Measurements from ENCODE around the gene SLC6A16. TPM values are rescaled to one million over a fixed set of nuclear protein-coding genes. Genes with fewer than 3 reads are reported as not detected.

Gene SLC6A16
- total and polyA plus RNA-seq, 2 of the 8 experiments (the other 6 are each of a cell fraction or from before 2014, with no cell fraction given): 1.1 to 1.5 TPM

DNA sequence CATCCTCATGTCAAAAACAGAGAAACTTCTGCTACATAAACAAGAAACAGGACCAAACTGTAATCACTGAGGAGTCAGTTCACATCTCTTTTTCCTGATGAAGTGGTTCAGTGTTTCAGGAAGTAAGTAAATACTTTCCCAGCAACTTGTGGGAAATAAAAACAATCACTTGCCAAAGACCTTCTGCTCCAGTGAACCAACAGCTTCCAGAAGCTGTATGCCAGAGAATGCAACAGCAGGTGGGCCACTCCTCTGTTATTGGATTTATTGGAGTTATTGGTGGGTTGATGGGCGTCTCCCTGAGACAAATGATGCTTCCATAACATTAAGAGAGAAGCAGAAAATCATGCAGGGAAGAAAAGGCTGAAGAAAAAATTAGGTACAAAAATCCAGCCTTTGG, 9.9 kb downstream of the SLC6A16 start:
- Histone ChIP-seq H3K4me2 (ENCODE audit: insufficient read depth in 1 of 2, low read depth in 2 of 2, low read length in 2 of 2) (no peak overlapping the region), H3K4me1 (replicated peaks in 1 of 4; ENCODE audit: control insufficient read depth in 3 of 4, insufficient read depth in 4 of 4, low read length in 3 of 4) (no peaks in the 10 kb centered on the region), H3K79me2 (ENCODE audit: control insufficient read depth in 1 of 2, insufficient read depth in 2 of 2, low read length in 2 of 2) (no peaks in the 10 kb centered on the region), H3K27me3 (replicated peaks in 1 of 4; ENCODE audit: control insufficient read depth in 3 of 4, extremely low read depth in 1 of 4, insufficient read depth in 3 of 4, low read length in 3 of 4) (no peaks in the 10 kb centered on the region), H3K36me3 (ENCODE audit: control insufficient read depth in 2 of 4, insufficient read depth in 4 of 4, low read length in 3 of 4) (no peaks in the 10 kb centered on the region; a peak in 2 of 8 replicates), H3K4me3 (ENCODE audit: extremely low read depth in 1 of 4, insufficient read depth in 2 of 4, low read depth in 3 of 4, low read length in 4 of 4) (no peak overlapping the region), H3K18ac (ENCODE audit: extremely low read depth, low read length) (no peak overlapping the region), H2BK15ac (ENCODE audit: low read length) (no peak overlapping the region), H3K9ac (replicated peaks in 1 of 4; ENCODE audit: extremely low read depth in 1 of 4, low read depth in 3 of 4, low read length in 3 of 4) (no peak overlapping the region), H3K56ac (replicated peaks; ENCODE audit: insufficient read length, low read depth, low read length) (no peak overlapping the region), H2BK12ac (ENCODE audit: low read depth, low read length) (no peak overlapping the region), H4K91ac (replicated peaks; ENCODE audit: insufficient read length, low read length) (no peak overlapping the region), H3K9me3 (ENCODE audit: insufficient read depth in 2 of 2, low read depth in 1 of 2, low read length in 1 of 2) (peaks cover 0 to 9% of the 10 kb centered on the region in 2 experiments; a peak in 1 of 4 replicates), H3K23me2 (ENCODE audit: low read depth, low read length) (no peaks in the 10 kb centered on the region), H4K8ac (ENCODE audit: extremely low read depth, insufficient read depth, low read length) (no peak overlapping the region), H3K4ac (replicated peaks; ENCODE audit: insufficient read length, low read depth, low read length) (no peak overlapping the region), H2BK120ac (replicated peaks; ENCODE audit: low read depth, low read length) (no peak overlapping the region), H3K14ac (ENCODE audit: insufficient read length) (no peak overlapping the region), H3K27ac (ENCODE audit: low read depth, low read length) (no peak overlapping the region), H3K79me1 (ENCODE audit: low read depth, low read length) (no peaks in the 10 kb centered on the region), H2AK5ac (ENCODE audit: low read depth, low read length) (no peak overlapping the region), H3K23ac (ENCODE audit: insufficient read length) (no peak overlapping the region), H2BK5ac (ENCODE audit: low read depth, low read length) (no peak overlapping the region), H2AFZ (ENCODE audit: low read length) (no peak overlapping the region), H4K5ac (ENCODE audit: insufficient read length, low read depth, low read length) (no peak overlapping the region), H2BK20ac (ENCODE audit: low read length) (no peak overlapping the region), H4K20me1 (replicated peaks in 1 of 2; ENCODE audit: control insufficient read depth in 1 of 2, insufficient read depth in 2 of 2, low read length in 2 of 2) (no peaks in the 10 kb centered on the region)
- WGBS, 2 experiments (ENCODE audit: extremely low coverage in 1 of 2, insufficient coverage in 1 of 2, insufficient read length in 1 of 2, insufficient replicate concordance in 2 of 2, low coverage in 1 of 2, low lambda C conversion rate in 2 of 2, missing lambda C conversion rate in 1 of 2): 71% methylated on average over 1 of the region's 1 CpG; no CpG with 5 or more reads in 1 of the 2 experiments
- TF ChIP-seq HDAC2 (IDR thresholded peaks at IDR 0.05; ENCODE audit: borderline replicate concordance in 1 of 2, low read depth in 2 of 2, low read length in 2 of 2) (no peak), SP2 (IDR thresholded peaks at IDR 0.05; ENCODE audit: low read length) (no peak), TAF7 (optimal IDR thresholded peaks at IDR 0.05; ENCODE audit: borderline replicate concordance, low read depth, low read length) (no peak), SIX5 (IDR thresholded peaks at IDR 0.05; ENCODE audit: low read depth, low read length) (no peak), BCL11A (IDR thresholded peaks at IDR 0.05; ENCODE audit: low read depth in 2 of 2, low read length in 2 of 2) (no peak), RBBP5 (IDR thresholded peaks at IDR 0.05; ENCODE audit: borderline replicate concordance, low read depth, low read length) (no peak), PHF8 (conservative IDR thresholded peaks at IDR 0.05; ENCODE audit: low read depth, low read length) (no peak), CEBPB (IDR thresholded peaks at IDR 0.05; ENCODE audit: low read depth, low read length) (no peak), GTF2F1 (IDR thresholded peaks at IDR 0.05; ENCODE audit: borderline replicate concordance, low read depth, low read length) (no peak), ZNF274 (IDR thresholded peaks at IDR 0.05; ENCODE audit: borderline replicate concordance, extremely low read depth, low read length) (no peak), ASH2L (IDR thresholded peaks at IDR 0.05; ENCODE audit: low read length) (no peak), GABPA (IDR thresholded peaks at IDR 0.05; ENCODE audit: borderline replicate concordance, insufficient read depth, low read length) (no peak), HDAC6 (IDR thresholded peaks at IDR 0.05; ENCODE audit: low read depth, low read length) (no peak), SUZ12 (IDR thresholded peaks at IDR 0.05; ENCODE audit: low read length) (no peak)
- ChIA-PET POLR2A (ENCODE audit: partially characterized antibody) (no interaction called here), CTCF (ENCODE audit: partially characterized antibody) (interaction anchor here (1.0 to 1.6 kb wide), 3 partner anchors 13 to 14 kb away, joined by 4 to 8 read pairs (median 6); no protein-coding TSS in a partner anchor)
- DNase-seq (ENCODE audit: low read depth in 1 of 2, low spot score in 2 of 2) (no peak), FAIRE-seq (no peak)

All from H1 (cell line).